WI38 (cell line): Measurements from ENCODE around the gene C3orf70.

Source experiments
- H3K4me3 ChIP-seq: 2 replicates; pipeline ENCODE4 v1.5.1; 2011; ENCODE audit warnings: low read depth, mild to moderate bottlenecking, control low read depth, low read length
- CTCF ChIP-seq: IDR thresholded peaks from 2 replicates; pipeline ENCODE4 v1.5.1; 2012; ENCODE audit warnings: low read depth, mild to moderate bottlenecking, control low read depth, low read length

C3orf70 gene

GRCh38 chr3:185150561-185150960 is 2.3 kb downstream of the C3orf70 start:
- TF ChIP-seq CTCF, result no peak
- no peak overlapping the region for H3K4me3 ChIP-seq

GRCh38 chr3:185149591-185149990 is 3.3 kb downstream of the C3orf70 start:
- TF ChIP-seq CTCF, result no peak
- no peak overlapping the region for H3K4me3 ChIP-seq

GRCh38 chr3:185145511-185145910 is 7.3 kb downstream of the C3orf70 start:
- TF ChIP-seq CTCF, result no peak
- H3K4me3 ChIP-seq, result no peak overlapping the region

- no peak for TF ChIP-seq CTCF
- no peak overlapping the region for H3K4me3 ChIP-seq
Measured at GRCh38 chr3:185144784-185145183, 8.1 kb downstream of the C3orf70 start.

- TF ChIP-seq CTCF, result no peak
- no peak overlapping the region for H3K4me3 ChIP-seq
Measured at GRCh38 chr3:185137821-185138220, 15.0 kb downstream of the C3orf70 start.

- TF ChIP-seq CTCF, result no peak
- H3K4me3 ChIP-seq, result no peak overlapping the region
Measured at GRCh38 chr3:185134509-185134908, 18.4 kb downstream of the C3orf70 start.

GRCh38 chr3:185131602-185132256 is 21.1 kb downstream of the C3orf70 start:
- H3K4me3 ChIP-seq, result no peak overlapping the region
- no peak for TF ChIP-seq CTCF
